Left lung (tissue), 10 donors: ENCODE measurements around the gene HBD. TPM values are rescaled to one million over a fixed set of nuclear protein-coding genes. Genes with fewer than 3 reads are reported as not detected.
"Not testable (repeated sequence)": the region's sequence is repeated elsewhere in the genome, so short reads cannot be mapped to it uniquely, and the experiment has no call there.

ENCODE experiments used
- ATAC-seq: fragments of 200-7000 bp; cut with Tn5 transposase; one replicate; pipeline ENCODE4 v1.9.1; 2020; ENCODE audit warnings: moderate library complexity
- DNase-seq, 4 donors: peaks; one replicate each; pipeline ENCODE4 v3.0.0-alpha.2; 2013 to 2020
- H3K27ac ChIP-seq, 2 donors: fragments of 200-600 bp; sonication (generic) in 1 of 2; one replicate each; pipeline versions ENCODE4 v1.5.0 to v1.8.0; 2020 to 2021
- H3K27me3 ChIP-seq, 2 donors: fragments of 200-600 bp; sonication (generic) in 1 of 2; one replicate each; pipeline versions ENCODE4 v1.5.0 to v1.8.0; 2020 to 2021
- H3K36me3 ChIP-seq, 2 donors: fragments of 200-600 bp; sonication (generic) in 1 of 2; one replicate each; pipeline versions ENCODE4 v1.5.0 to v1.8.0; 2020 to 2021
- H3K4me1 ChIP-seq, 2 donors: fragments of 200-600 bp; one replicate each; pipeline ENCODE4 v1.8.0; 2021
- H3K4me3 ChIP-seq, 2 donors: fragments of 200-600 bp; sonication (generic) in 1 of 2; one replicate each; pipeline versions ENCODE4 v1.5.0 to v1.8.0; 2020 to 2021; ENCODE audit warnings: mild to moderate bottlenecking in 1 of 2
- H3K9me3 ChIP-seq, 2 donors: fragments of 200-600 bp; sonication (generic) in 1 of 2; one replicate each; pipeline versions ENCODE4 v1.5.0 to v1.8.0; 2020 to 2021
- CTCF ChIP-seq, 2 donors: fragments of 200-600 bp; sonication (generic) in 1 of 2; IDR thresholded peaks; one replicate each; pipeline versions ENCODE4 v1.5.0 to v1.8.0; 2021; ENCODE audit warnings: antibody characterized with exemption in 2 of 2
- intact Hi-C, 2 donors: fragments of 100-400 bp; cut with DNase I; formaldehyde crosslinking; loops; one replicate each; pipeline versions ENCODE4 v1.11.2 to v1.14.2; 2022
- polyA plus RNA-seq, 6 donors: library from polyadenylated mRNA; unstranded; fragments of 120-200 nt; gene quantifications; one replicate each; pipeline ENCODE4 v1.2.1, GENCODE V29; 2013; ENCODE audit not compliant: insufficient read length in 6 of 6
- total RNA-seq, 2 donors: library from RNA; stranded (reverse); fragmentation: NEBNext Ultra II Directional; extraction: Animal tissue kit (Norgen Biotek cat#: 25700); gene quantifications; one replicate each; pipeline ENCODE4 v1.2.1, GENCODE V29; 2021
- donor health status: DM: no; HTN: yes; CAD: no.
- donor health status: DM: no; HTN: no; CAD: no.

Gene HBD
- total and polyA plus RNA-seq, 8 donors, result 0.44 to 1.2 (median 0.82) TPM; not detected in 1

GRCh38 chr11:5265832-5266231, 31.5 kb upstream of the HBD start:
- DNase-seq (no peak), ATAC-seq (no peak)
- TF ChIP-seq CTCF (IDR thresholded peaks at IDR 0.05), result no peak
- Histone ChIP-seq H3K27ac (no peak overlapping the region), H3K9me3 (peaks cover 0 to 7% of the 10 kb centered on the region in 2 donors), H3K36me3 (no peaks in the 10 kb centered on the region), H3K27me3 (no peaks in the 10 kb centered on the region), H3K4me1 (no peaks in the 10 kb centered on the region), H3K4me3 (no peak overlapping the region)
- intact Hi-C loops, result no loop called here

GRCh38 chr11:5258543-5259262, 24.4 kb upstream of the HBD start:
- DNase-seq, result peak in 1 of 4 donors; percentile 22
- H3K27ac ChIP-seq, result no peak overlapping the region

GRCh38 chr11:5257296-5257695, 23.0 kb upstream of the HBD start:
- Histone ChIP-seq H3K36me3 (no peaks in the 10 kb centered on the region), H3K4me1 (no peaks in the 10 kb centered on the region), H3K27me3 (no peaks in the 10 kb centered on the region), H3K4me3 (no peak overlapping the region), H3K9me3 (peaks cover 0 to 7% of the 10 kb centered on the region in 2 donors), H3K27ac (no peak overlapping the region)
- ATAC-seq (no peak), DNase-seq (no peak)
- intact Hi-C loops, result no loop called here
- no peak for TF ChIP-seq CTCF (IDR thresholded peaks at IDR 0.05)

More at GRCh38 chr11:5258543-5259262, 24.4 kb upstream of the HBD start:
- intact Hi-C loops, result no loop called here
- TF ChIP-seq CTCF (IDR thresholded peaks at IDR 0.05), result no peak
- no peaks in the 10 kb centered on the region for H3K27me3 ChIP-seq
- no peak for ATAC-seq
- H3K9me3 ChIP-seq, result peaks cover 0 to 7% of the 10 kb centered on the region in 2 donors
- H3K36me3 ChIP-seq, result no peaks in the 10 kb centered on the region
- no peaks in the 10 kb centered on the region for H3K4me1 ChIP-seq
- no peak overlapping the region for H3K4me3 ChIP-seq

GRCh38 chr11:5254646-5255413, 20.5 kb upstream of the HBD start, which contains the start of gene HBG2:
Gene HBG2 (minus strand): TSS chr11:5254781. CDS start chr11:5254728, 53 bp downstream.
- H3K4me3 ChIP-seq, H3K27me3 ChIP-seq, intact Hi-C loops, H3K9me3 ChIP-seq, ATAC-seq, H3K36me3 ChIP-seq, H3K4me1 ChIP-seq, H3K27ac ChIP-seq: not testable (repeated sequence)
- DNase-seq, result peak in 2 of 4 donors; percentile 30 to 52

- H3K36me3 ChIP-seq, H3K27me3 ChIP-seq, H3K4me3 ChIP-seq, intact Hi-C loops, H3K4me1 ChIP-seq, H3K27ac ChIP-seq, H3K9me3 ChIP-seq, DNase-seq, ATAC-seq: not testable (repeated sequence)
Measured at GRCh38 chr11:5254023-5254422, 19.7 kb upstream of the HBD start.

GRCh38 chr11:5253440-5253839, 19.2 kb upstream of the HBD start:
- H3K9me3 ChIP-seq, intact Hi-C loops, DNase-seq, H3K27me3 ChIP-seq, H3K4me1 ChIP-seq, H3K4me3 ChIP-seq, H3K27ac ChIP-seq, H3K36me3 ChIP-seq, ATAC-seq: not testable (repeated sequence)
